DND-41 (cell line): ENCODE measurements around the gene PRF1.

Source experiments
- CTCF ChIP-seq: IDR thresholded peaks from 2 replicates; pipeline ENCODE4 v1.5.1; 2012; ENCODE audit warnings: borderline replicate concordance, low read length, moderate library complexity, mild to moderate bottlenecking; ENCODE audit not compliant: poor library complexity, severe bottlenecking; ENCODE audit errors: extremely low read depth
- EZH2 ChIP-seq: IDR thresholded peaks from 3 replicates; pipeline ENCODE4 v1.6.1; 2012; ENCODE audit warnings: borderline replicate concordance, low read depth, mild to moderate bottlenecking, moderate library complexity, low read length, inconsistent platforms; ENCODE audit not compliant: severe bottlenecking

- TF ChIP-seq CTCF (no peak), EZH2 (no peak)
These were observed 41.0 kb downstream of the PRF1 start for GRCh38 chr10:70561558-70561957.
